A673 (cell line): ENCODE data around the gene FRY. TPM values are rescaled to one million over a fixed set of nuclear protein-coding genes. Genes with fewer than 3 reads are reported as not detected.

ENCODE experiments used
- BruUV-seq: library from RNA; stranded (reverse); fragments of 400-500 nt; replicated peaks from 2 replicates; lab custom pipeline; 2021; lab: Mats Ljungman, UMichigan
- CTCF ChIA-PET: fragments of 300-600 bp; sonication (Branson Sonifier 250); formaldehyde crosslinking; loops from one replicate; lab custom pipeline; 2022; ENCODE audit warnings: antibody characterized with exemption; lab: Charles Lee
- POLR2A ChIA-PET: fragments of 300-600 bp; sonication (Branson Sonifier 250); formaldehyde crosslinking; loops from one replicate; lab custom pipeline; 2022; ENCODE audit warnings: antibody characterized with exemption; ENCODE audit not compliant: low non-redundant PET; lab: Charles Lee
- DNase-seq: peaks from one replicate; pipeline ENCODE4 v3.0.0-alpha.2; 2015; ENCODE audit warnings: low spot score
- H3K27ac ChIP-seq: fragments of 200-600 bp; sonication (generic); 2 replicates; pipeline ENCODE4 v1.5.1; 2016; ENCODE audit warnings: mixed run types, low read depth, mild to moderate bottlenecking, mixed read lengths, antibody characterized with exemption, low read length; ENCODE audit not compliant: poor library complexity, severe bottlenecking
- H3K27me3 ChIP-seq: fragments of 200-600 bp; sonication (generic); replicated peaks from 2 replicates; pipeline ENCODE4 v1.6.1; 2017; ENCODE audit warnings: mixed run types, low read depth, mild to moderate bottlenecking, mixed read lengths, antibody characterized with exemption, low read length; ENCODE audit not compliant: insufficient read depth, poor library complexity
- H3K36me3 ChIP-seq: fragments of 200-600 bp; sonication (generic); 2 replicates; pipeline ENCODE4 v1.6.1; 2016; ENCODE audit warnings: mixed run types, mild to moderate bottlenecking, mixed read lengths, antibody characterized with exemption, low read length; ENCODE audit not compliant: insufficient read depth, poor library complexity, severe bottlenecking
- H3K4me1 ChIP-seq: fragments of 200-600 bp; sonication (generic); 2 replicates; pipeline ENCODE4 v1.6.1; 2017; ENCODE audit warnings: mixed run types, mild to moderate bottlenecking, mixed read lengths, antibody characterized with exemption, low read length; ENCODE audit not compliant: insufficient read depth, poor library complexity, severe bottlenecking
- H3K4me3 ChIP-seq: fragments of 200-600 bp; sonication (generic); 2 replicates; pipeline ENCODE4 v1.5.1; 2016; ENCODE audit warnings: low read depth, mixed run types, mild to moderate bottlenecking, mixed read lengths, low read length; ENCODE audit not compliant: poor library complexity, severe bottlenecking
- H3K9me3 ChIP-seq: fragments of 200-600 bp; sonication (generic); 2 replicates; pipeline ENCODE4 v1.6.1; 2016; ENCODE audit warnings: mixed run types, low read depth, mild to moderate bottlenecking, mixed read lengths, antibody characterized with exemption, low read length; ENCODE audit not compliant: poor library complexity, severe bottlenecking
- EZH2 ChIP-seq: fragments of 200-600 bp; sonication (generic); IDR thresholded peaks from 2 replicates; pipeline ENCODE4 v1.6.1; 2017; ENCODE audit warnings: borderline replicate concordance, low read depth, mild to moderate bottlenecking, mixed read lengths, antibody characterized with exemption, low read length; ENCODE audit not compliant: poor library complexity, severe bottlenecking
- intact Hi-C: fragments of 100-400 bp; cut with micrococcal nuclease; formaldehyde crosslinking; loops from one replicate; pipeline ENCODE4 v1.10.0; 2022; ENCODE audit not compliant: unreplicated experiment
- total RNA-seq: library from RNA; stranded (reverse); gene quantifications from 2 replicates; pipeline ENCODE4 v1.2.3, GENCODE V29; 2021
- TF ChIP-seq, protein P1 (sequence below): fragments of 300-800, 200-600 bp; sonication (generic); conservative IDR thresholded peaks from 2 replicates; pipeline ENCODE4 v1.5.1; 2017; ENCODE audit warnings: low read depth, mild to moderate bottlenecking, antibody characterized with exemption, low read length, moderate library complexity, mixed read lengths

The FRY gene
- total RNA-seq, 1 experiment from 2014 or later: 0.58 TPM

- no peak overlapping the region for H3K27ac ChIP-seq
- peak; percentile 59 for DNase-seq
- H3K9me3 ChIP-seq: no peaks in the 10 kb centered on the region
- no peaks in the 10 kb centered on the region for H3K27me3 ChIP-seq
- intact Hi-C loops: loop anchor here (2.0 to 5.0 kb wide), 2 partner anchors 293 to 561 kb away; no protein-coding TSS in a partner anchor
- CTCF ChIA-PET: no interaction called here
- TF ChIP-seq, protein P1, sequence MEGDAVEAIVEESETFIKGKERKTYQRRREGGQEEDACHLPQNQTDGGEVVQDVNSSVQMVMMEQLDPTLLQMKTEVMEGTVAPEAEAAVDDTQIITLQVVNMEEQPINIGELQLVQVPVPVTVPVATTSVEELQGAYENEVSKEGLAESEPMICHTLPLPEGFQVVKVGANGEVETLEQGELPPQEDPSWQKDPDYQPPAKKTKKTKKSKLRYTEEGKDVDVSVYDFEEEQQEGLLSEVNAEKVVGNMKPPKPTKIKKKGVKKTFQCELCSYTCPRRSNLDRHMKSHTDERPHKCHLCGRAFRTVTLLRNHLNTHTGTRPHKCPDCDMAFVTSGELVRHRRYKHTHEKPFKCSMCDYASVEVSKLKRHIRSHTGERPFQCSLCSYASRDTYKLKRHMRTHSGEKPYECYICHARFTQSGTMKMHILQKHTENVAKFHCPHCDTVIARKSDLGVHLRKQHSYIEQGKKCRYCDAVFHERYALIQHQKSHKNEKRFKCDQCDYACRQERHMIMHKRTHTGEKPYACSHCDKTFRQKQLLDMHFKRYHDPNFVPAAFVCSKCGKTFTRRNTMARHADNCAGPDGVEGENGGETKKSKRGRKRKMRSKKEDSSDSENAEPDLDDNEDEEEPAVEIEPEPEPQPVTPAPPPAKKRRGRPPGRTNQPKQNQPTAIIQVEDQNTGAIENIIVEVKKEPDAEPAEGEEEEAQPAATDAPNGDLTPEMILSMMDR: peak; percentile 78
- TF ChIP-seq EZH2: no peak
- no TSS peak for BruUV-seq
- no peaks in the 10 kb centered on the region for H3K4me1 ChIP-seq
- POLR2A ChIA-PET: no interaction called here
- H3K4me3 ChIP-seq: no peak overlapping the region
- no peaks in the 10 kb centered on the region for H3K36me3 ChIP-seq
Observed at GRCh38 chr13:32019612-32020233, 11.9 kb upstream of the FRY start.

GRCh38 chr13:32021785-32022184, 9.8 kb upstream of the FRY start:
- no peaks in the 10 kb centered on the region for H3K9me3 ChIP-seq
- no peaks in the 10 kb centered on the region for H3K36me3 ChIP-seq
- intact Hi-C loops: no loop called here
- BruUV-seq: no TSS peak
- H3K4me3 ChIP-seq: no peak overlapping the region
- no peaks in the 10 kb centered on the region for H3K4me1 ChIP-seq
- DNase-seq: no peak
- CTCF ChIA-PET: no interaction called here
- no peaks in the 10 kb centered on the region for H3K27me3 ChIP-seq
- no peak overlapping the region for H3K27ac ChIP-seq
- TF ChIP-seq EZH2: no peak
- TF ChIP-seq, protein P1: no peak
- POLR2A ChIA-PET: no interaction called here

DNA sequence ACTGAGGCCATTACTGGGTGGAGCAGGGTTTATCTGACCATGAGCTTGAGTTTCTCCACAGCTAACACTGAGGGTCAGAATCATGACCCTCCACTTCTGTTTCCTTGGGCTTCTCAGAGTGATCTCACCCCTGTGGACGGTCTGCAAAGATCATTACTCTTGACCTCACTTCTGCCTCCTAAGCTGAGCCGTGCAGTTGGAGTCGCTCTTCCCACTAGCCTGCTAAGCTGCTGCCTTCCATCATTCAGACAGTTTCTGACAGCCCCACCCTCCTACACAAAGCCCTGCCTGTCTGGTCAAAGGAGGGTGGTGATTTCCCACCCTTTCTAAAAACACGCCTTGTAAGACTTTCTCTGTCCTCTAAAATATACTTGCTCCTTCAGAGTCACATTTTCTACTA, 9.3 kb upstream of the FRY start:
- TF ChIP-seq, protein P1: no peak
- no peak for TF ChIP-seq EZH2
- BruUV-seq: no TSS peak

More for the DNA sequence above, 9.3 kb upstream of the FRY start:
- Histone ChIP-seq H3K27ac (no peak overlapping the region), H3K4me3 (no peak overlapping the region), H3K27me3 (no peaks in the 10 kb centered on the region), H3K4me1 (no peaks in the 10 kb centered on the region), H3K9me3 (no peaks in the 10 kb centered on the region), H3K36me3 (no peaks in the 10 kb centered on the region)
- ChIA-PET POLR2A (no interaction called here), CTCF (no interaction called here)
- intact Hi-C loops: no loop called here
- DNase-seq: no peak
